K562 (cell line): ENCODE data around the gene STARD13. TPM values are rescaled to one million over a fixed set of nuclear protein-coding genes. Genes with fewer than 3 reads are reported as not detected.

ENCODE experiments used
- ATAC-seq: fragments of 200-7000 bp; cut with Tn5 transposase; 3 replicates; pipeline ENCODE4 v1.9.1; 2020; ENCODE audit warnings: moderate library complexity
- BruUV-seq: library from RNA; stranded (reverse); fragments of 400-500 nt; replicated peaks from 2 replicates; lab custom pipeline; 2021; lab: Mats Ljungman, UMichigan
- CTCF ChIA-PET: fragments of 300-600 bp; formaldehyde crosslinking; extraction: SDS; loops from one replicate; lab custom pipeline; 2021; ENCODE audit warnings: low intra/inter-chr PET ratio; lab: Yijun Ruan, JAX
- POLR2A ChIA-PET: fragments of 300-600, 350-650 bp; sonication (Branson Sonifier 250); formaldehyde crosslinking; extraction: SDS; loops from one replicate; lab custom pipeline; 2021; ENCODE audit warnings: antibody characterized with exemption, inconsistent platforms; lab: Yijun Ruan, JAX
- DNase-seq, 4 experiments: peaks; one replicate each; pipeline versions ENCODE4 v3.0.0 to v3.0.0-alpha.2; 2011 to 2018; ENCODE audit warnings: low spot score in 3 of 4, mixed read lengths in 3 of 4; ENCODE audit errors: extremely low read depth in 1 of 4
- FAIRE-seq: peaks from 2 replicates; lab custom pipeline; 2011; peaks lifted over from hg19 to GRCh38; lab: Jason Lieb, UNC
- H2AFZ ChIP-seq: 2 replicates; pipeline ENCODE4 v1.6.0; 2011; ENCODE audit warnings: low read depth, low read length, control low read depth, inconsistent platforms
- H3K27ac ChIP-seq: fragments of 200-600 bp; 3 replicates; pipeline ENCODE4 v1.8.0; 2011; ENCODE audit warnings: low read depth, mild to moderate bottlenecking, control low read depth, inconsistent platforms, low read length, moderate library complexity, mixed read lengths; ENCODE audit errors: extremely low read depth
- H3K27me3 ChIP-seq, 2 experiments: fragments of 300-600 bp in 1 of 2; 2 replicates in 1 of 2; 3 replicates in 1 of 2; pipeline versions ENCODE4 v1.6.0 to v1.8.0; 2011; ENCODE audit warnings: inconsistent platforms in 2 of 2, low read length in 2 of 2, mild to moderate bottlenecking in 1 of 2, mixed read lengths in 1 of 2, moderate library complexity in 1 of 2; ENCODE audit not compliant: control insufficient read depth in 2 of 2, insufficient read depth in 2 of 2
- H3K36me3 ChIP-seq: fragments of 300-600 bp; 3 replicates; pipeline ENCODE4 v1.8.0; 2011; ENCODE audit warnings: mild to moderate bottlenecking, low read length, inconsistent platforms; ENCODE audit not compliant: control insufficient read depth, insufficient read depth
- H3K4me1 ChIP-seq, 2 experiments: fragments of 200-600 bp in 1 of 2; replicated peaks in 1 of 2; 2 replicates in 1 of 2; 3 replicates in 1 of 2; pipeline versions ENCODE4 v1.5.1 to v1.8.0; 2011; ENCODE audit warnings: inconsistent platforms in 2 of 2, low read length in 2 of 2, mild to moderate bottlenecking in 1 of 2, mixed read lengths in 1 of 2, moderate library complexity in 1 of 2; ENCODE audit not compliant: control insufficient read depth in 2 of 2, insufficient read depth in 2 of 2
- H3K4me2 ChIP-seq: 2 replicates; pipeline ENCODE4 v1.6.1; 2011; ENCODE audit warnings: low read length, control low read depth, inconsistent platforms, mixed read lengths; ENCODE audit not compliant: insufficient read depth
- H3K4me3 ChIP-seq: fragments of 200-600 bp; sonication (generic), shearing (Covaris generic); 2 replicates; pipeline ENCODE4 v1.5.1; 2016; ENCODE audit warnings: control low read depth, inconsistent platforms
- H3K79me2 ChIP-seq: fragments of 200-600 bp; 3 replicates; pipeline ENCODE4 v1.8.0; 2011; ENCODE audit warnings: low read length, inconsistent platforms; ENCODE audit not compliant: control insufficient read depth, insufficient read depth
- H3K9ac ChIP-seq, 2 experiments: 2 replicates each; pipeline versions ENCODE4 v1.6.0 to v1.6.1; 2011; ENCODE audit warnings: low read depth in 2 of 2, low read length in 2 of 2, control low read depth in 1 of 2, inconsistent platforms in 1 of 2, mild to moderate bottlenecking in 1 of 2, mixed read lengths in 1 of 2; ENCODE audit not compliant: insufficient read depth in 1 of 2
- H3K9me1 ChIP-seq: one replicate; pipeline ENCODE4 v1.6.0; 2011; ENCODE audit warnings: inconsistent platforms, mild to moderate bottlenecking, low read length, moderate library complexity; ENCODE audit not compliant: control insufficient read depth, insufficient read depth
- H3K9me3 ChIP-seq: replicated peaks from 2 replicates; pipeline ENCODE4 v1.5.1; 2011; ENCODE audit warnings: low read depth, low read length, inconsistent platforms; ENCODE audit not compliant: control insufficient read depth, insufficient read depth
- H4K20me1 ChIP-seq: replicated peaks from 2 replicates; pipeline ENCODE4 v1.6.1; 2011; ENCODE audit warnings: low read length, inconsistent platforms, mixed read lengths; ENCODE audit not compliant: control insufficient read depth, insufficient read depth
- ASH1L ChIP-seq: fragments of 450-650 bp; IDR thresholded peaks from 2 replicates; pipeline ENCODE4 v1.6.1; 2018; ENCODE audit warnings: borderline replicate concordance, mild to moderate bottlenecking, low read depth; ENCODE audit not compliant: partially characterized antibody
- CEBPG ChIP-seq, 3 experiments: fragments of 200-800 bp in 1 of 3; sonication (Bioruptor generic) in 1 of 3; sonication (generic) in 1 of 3; formaldehyde crosslinking in 1 of 3; IDR thresholded peaks in 2 of 3; conservative IDR thresholded peaks in 1 of 3; 2 replicates each; pipeline versions ENCODE4 v1.6.1 to v1.8.0; 2016 to 2022; ENCODE audit warnings: missing compliant biosample characterization in 2 of 3, missing genetic modification characterization in 2 of 3, mild to moderate bottlenecking in 1 of 3, missing genetic modification reagents in 1 of 3
- HES1 ChIP-seq: fragments of 450-650 bp; IDR thresholded peaks from 2 replicates; pipeline ENCODE4 v1.6.1; 2016; ENCODE audit warnings: low read depth, mild to moderate bottlenecking, moderate library complexity
- HNRNPL ChIP-seq: fragments of 200-400 bp; formaldehyde crosslinking; IDR thresholded peaks from 2 replicates; pipeline ENCODE4 v1.6.1; 2017; ENCODE audit warnings: low read depth, mild to moderate bottlenecking, low read length
- KLF6 ChIP-seq: fragments of 250-450 bp; sonication (Bioruptor Pico); IDR thresholded peaks from 2 replicates; pipeline ENCODE4 v1.4.0; 2020; ENCODE audit warnings: mild to moderate bottlenecking, moderate library complexity, borderline replicate concordance
- LARP7 ChIP-seq: fragments of 450-650 bp; IDR thresholded peaks from 2 replicates; pipeline ENCODE4 v1.6.1; 2016
- MITF ChIP-seq: IDR thresholded peaks from 2 replicates; pipeline ENCODE4 v1.6.1; 2014; ENCODE audit warnings: antibody characterized with exemption
- NCOA6 ChIP-seq: fragments of 450-650 bp; IDR thresholded peaks from 2 replicates; pipeline ENCODE4 v1.6.1; 2017; ENCODE audit warnings: mild to moderate bottlenecking
- POU5F1 ChIP-seq: fragments of 150-350 bp; IDR thresholded peaks from 2 replicates; pipeline ENCODE4 v1.6.1; 2014; ENCODE audit warnings: borderline replicate concordance, low read length, low read depth, mild to moderate bottlenecking; ENCODE audit not compliant: partially characterized antibody
- RBM15 ChIP-seq: fragments of 200-400 bp; formaldehyde crosslinking; IDR thresholded peaks from 2 replicates; pipeline ENCODE4 v1.6.1; 2018; ENCODE audit warnings: mild to moderate bottlenecking, low read length, moderate library complexity; ENCODE audit not compliant: insufficient read depth
- ZNF253 ChIP-seq: fragments of 250-450 bp; sonication (Bioruptor Pico); conservative IDR thresholded peaks from 2 replicates; pipeline ENCODE4 v1.6.1; 2021; ENCODE audit warnings: mild to moderate bottlenecking
- ZNF586 ChIP-seq: fragments of 450-650 bp; formaldehyde crosslinking; conservative IDR thresholded peaks from 2 replicates; pipeline ENCODE4 v1.4.0; 2020; ENCODE audit warnings: mild to moderate bottlenecking, moderate library complexity
- WGBS: fragments of 100-300 bp; shearing (Covaris generic); methylation state at CpG from one replicate; pipeline ENCODE4 v1.1.6; 2016; ENCODE audit warnings: low coverage, mixed read lengths; ENCODE audit not compliant: insufficient coverage; ENCODE audit errors: missing lambda C conversion rate; 5-methylcytosine and 5-hydroxymethylcytosine counted together
- in situ Hi-C: fragments of 300-500 bp; cut with MboI; formaldehyde crosslinking; loops from 4 replicates; pipeline ENCODE4 v1.15.0; 2018; ENCODE audit warnings: inconsistent platforms, mixed read lengths
- intact Hi-C: fragments of 100-400 bp; cut with micrococcal nuclease; formaldehyde crosslinking; loops from 2 replicates; pipeline ENCODE4 v1.14.2; 2022
- polyA plus RNA-seq, 8 experiments: library from polyadenylated mRNA; depleted of rRNA in 4 of 8; stranded (reverse) in 5 of 8; unstranded in 3 of 8; fragments of >200 nt; fragmentation: Nextera tagmentation in 2 of 8; fragmentation: Illumina TruSeq in 1 of 8; extraction: Ambion mirVana in 2 of 8; extraction: Trizol in 1 of 8; gene quantifications; 2 replicates each; pipeline versions ENCODE4 v1.2.1 to v1.2.3, GENCODE V29; 2011 to 2014; ENCODE audit warnings: inconsistent platforms in 1 of 8, missing spikeins in 1 of 8
- total RNA-seq, 7 experiments: library from RNA; depleted of rRNA in 6 of 7; stranded (reverse); fragments of >200 nt in 6 of 7; fragmentation: Illumina TruSeq in 2 of 7; extraction: Trizol in 2 of 7; gene quantifications; 2 replicates each; pipeline versions ENCODE4 v1.2.1 to v1.2.3, GENCODE V29; 2011 to 2021; ENCODE audit warnings: low replicate concordance in 1 of 7
- TF ChIP-seq, protein P1 (sequence below): fragments of 250-450 bp; sonication (Bioruptor Pico); IDR thresholded peaks from 2 replicates; pipeline ENCODE4 v1.5.0; 2021
- TF ChIP-seq, protein P2 (sequence below): sonication (generic); formaldehyde crosslinking; IDR thresholded peaks from 2 replicates; pipeline ENCODE4 v1.8.1; 2023; ENCODE audit warnings: missing genetic modification reagents, mild to moderate bottlenecking, borderline replicate concordance

STARD13 gene
- total and polyA plus RNA-seq, 9 of the 15 experiments (the other 6 are each of a cell fraction or from before 2014, with no cell fraction given) = 0.11 TPM; not detected in 8

- no peak overlapping the region for H3K9ac ChIP-seq
- no peaks in the 10 kb centered on the region for H3K36me3 ChIP-seq
- H3K4me2 ChIP-seq = no peak overlapping the region
- no peaks in the 10 kb centered on the region for H3K79me2 ChIP-seq
- intact Hi-C loops = no loop called here
- in situ Hi-C loops = no loop called here
- no peak overlapping the region for H2AFZ ChIP-seq
- no peaks in the 10 kb centered on the region for H4K20me1 ChIP-seq
- ChIA-PET POLR2A (no interaction called here), CTCF (no interaction called here)
- no peak overlapping the region for H3K4me3 ChIP-seq
- no peak for DNase-seq
- WGBS = under 1% methylated on average over 12 of the region's 13 CpGs
- ATAC-seq = no peak
- no peaks in the 10 kb centered on the region; a peak in 1 of 5 replicates for H3K4me1 ChIP-seq
- H3K9me3 ChIP-seq = no peaks in the 10 kb centered on the region
- no peak overlapping the region for H3K27ac ChIP-seq
- H3K9me1 ChIP-seq = no peaks in the 10 kb centered on the region
- no peaks in the 10 kb centered on the region for H3K27me3 ChIP-seq
- no peak for FAIRE-seq
- BruUV-seq = no TSS peak
- TF ChIP-seq ASH1L (no peak), CEBPG (CRISPR knock-in tag; IDR thresholded peaks at IDR 0.05) (no peak), CEBPG (tag; conservative IDR thresholded peaks at IDR 0.05 in 1 of 2, IDR thresholded peaks at IDR 0.05 in 1 of 2) (no peak), HES1 (no peak), NCOA6 (no peak), LARP7 (no peak), ZNF253 (CRISPR knock-in tag) (no peak), KLF6 (CRISPR knock-in tag) (no peak), MITF (no peak), POU5F1 (no peak), HNRNPL (no peak), RBM15 (no peak), ZNF586 (no peak)
- TF ChIP-seq, protein P1, sequence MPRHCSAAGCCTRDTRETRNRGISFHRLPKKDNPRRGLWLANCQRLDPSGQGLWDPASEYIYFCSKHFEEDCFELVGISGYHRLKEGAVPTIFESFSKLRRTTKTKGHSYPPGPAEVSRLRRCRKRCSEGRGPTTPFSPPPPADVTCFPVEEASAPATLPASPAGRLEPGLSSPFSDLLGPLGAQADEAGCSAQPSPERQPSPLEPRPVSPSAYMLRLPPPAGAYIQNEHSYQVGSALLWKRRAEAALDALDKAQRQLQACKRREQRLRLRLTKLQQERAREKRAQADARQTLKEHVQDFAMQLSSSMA = no peak
- TF ChIP-seq, protein P2, sequence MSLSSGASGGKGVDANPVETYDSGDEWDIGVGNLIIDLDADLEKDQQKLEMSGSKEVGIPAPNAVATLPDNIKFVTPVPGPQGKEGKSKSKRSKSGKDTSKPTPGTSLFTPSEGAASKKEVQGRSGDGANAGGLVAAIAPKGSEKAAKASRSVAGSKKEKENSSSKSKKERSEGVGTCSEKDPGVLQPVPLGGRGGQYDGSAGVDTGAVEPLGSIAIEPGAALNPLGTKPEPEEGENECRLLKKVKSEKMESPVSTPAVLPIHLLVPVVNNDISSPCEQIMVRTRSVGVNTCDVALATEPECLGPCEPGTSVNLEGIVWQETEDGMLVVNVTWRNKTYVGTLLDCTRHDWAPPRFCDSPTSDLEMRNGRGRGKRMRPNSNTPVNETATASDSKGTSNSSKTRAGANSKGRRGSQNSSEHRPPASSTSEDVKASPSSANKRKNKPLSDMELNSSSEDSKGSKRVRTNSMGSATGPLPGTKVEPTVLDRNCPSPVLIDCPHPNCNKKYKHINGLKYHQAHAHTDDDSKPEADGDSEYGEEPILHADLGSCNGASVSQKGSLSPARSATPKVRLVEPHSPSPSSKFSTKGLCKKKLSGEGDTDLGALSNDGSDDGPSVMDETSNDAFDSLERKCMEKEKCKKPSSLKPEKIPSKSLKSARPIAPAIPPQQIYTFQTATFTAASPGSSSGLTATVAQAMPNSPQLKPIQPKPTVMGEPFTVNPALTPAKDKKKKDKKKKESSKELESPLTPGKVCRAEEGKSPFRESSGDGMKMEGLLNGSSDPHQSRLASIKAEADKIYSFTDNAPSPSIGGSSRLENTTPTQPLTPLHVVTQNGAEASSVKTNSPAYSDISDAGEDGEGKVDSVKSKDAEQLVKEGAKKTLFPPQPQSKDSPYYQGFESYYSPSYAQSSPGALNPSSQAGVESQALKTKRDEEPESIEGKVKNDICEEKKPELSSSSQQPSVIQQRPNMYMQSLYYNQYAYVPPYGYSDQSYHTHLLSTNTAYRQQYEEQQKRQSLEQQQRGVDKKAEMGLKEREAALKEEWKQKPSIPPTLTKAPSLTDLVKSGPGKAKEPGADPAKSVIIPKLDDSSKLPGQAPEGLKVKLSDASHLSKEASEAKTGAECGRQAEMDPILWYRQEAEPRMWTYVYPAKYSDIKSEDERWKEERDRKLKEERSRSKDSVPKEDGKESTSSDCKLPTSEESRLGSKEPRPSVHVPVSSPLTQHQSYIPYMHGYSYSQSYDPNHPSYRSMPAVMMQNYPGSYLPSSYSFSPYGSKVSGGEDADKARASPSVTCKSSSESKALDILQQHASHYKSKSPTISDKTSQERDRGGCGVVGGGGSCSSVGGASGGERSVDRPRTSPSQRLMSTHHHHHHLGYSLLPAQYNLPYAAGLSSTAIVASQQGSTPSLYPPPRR (CRISPR knock-in tag) = no peak
Measured at GRCh38 chr13:33195693-33196464, 89.7 kb downstream of the STARD13 start.
